HCT116 (cell line): ENCODE data around the gene SMIM14. TPM values are rescaled to one million over a fixed set of nuclear protein-coding genes. Genes with fewer than 3 reads are reported as not detected.

Source experiments
- ATAC-seq: fragments of 200-7000 bp; cut with Tn5 transposase; 2 replicates; pipeline ENCODE4 v1.9.1; 2020; ENCODE audit warnings: mild to moderate bottlenecking, moderate library complexity
- BruUV-seq: library from RNA; stranded (reverse); fragments of 400-500 nt; replicated peaks from 2 replicates; lab custom pipeline; 2021; lab: Mats Ljungman, UMichigan
- CTCF ChIA-PET: fragments of 300-600 bp; sonication (Branson Sonifier 250); formaldehyde crosslinking; loops from one replicate; lab custom pipeline; 2021; ENCODE audit warnings: antibody characterized with exemption; lab: Charles Lee
- POLR2A ChIA-PET: fragments of 300-600, 350-600 bp; sonication (Branson Sonifier 250); formaldehyde crosslinking; loops from one replicate; lab custom pipeline; 2021; ENCODE audit warnings: antibody characterized with exemption; lab: Charles Lee
- RAD21 ChIA-PET, 2 experiments: fragments of 300-600 bp; sonication (Branson Sonifier 250); formaldehyde crosslinking; loops; one replicate each; lab custom pipeline; 2023; ENCODE audit warnings: low total read pairs in 2 of 2; ENCODE audit not compliant: uncharacterized antibody in 2 of 2, unreplicated experiment in 2 of 2, low non-redundant PET in 1 of 2; lab: Charles Lee
- DNase-seq: peaks from one replicate; pipeline ENCODE4 v3.0.0-alpha.2; 2010; ENCODE audit warnings: low read depth, low spot score
- H2AFZ ChIP-seq: fragments of 200-600 bp; shearing (Covaris generic), sonication (generic); 2 replicates; pipeline ENCODE4 v1.6.1; 2017; ENCODE audit warnings: low read depth, mixed run types, mixed read lengths, antibody characterized with exemption, low read length; ENCODE audit not compliant: poor library complexity, severe bottlenecking
- H3K27ac ChIP-seq: 2 replicates; pipeline ENCODE4 v1.5.1; 2012; ENCODE audit warnings: low read depth, low read length
- H3K27me3 ChIP-seq: fragments of 200-600 bp; sonication (generic); 2 replicates; pipeline ENCODE4 v1.6.1; 2016; ENCODE audit warnings: mixed run types, low read length, mixed read lengths; ENCODE audit not compliant: insufficient read depth
- H3K36me3 ChIP-seq, 2 experiments: fragments of 200-500 bp in 1 of 2; fragments of 200-600 bp in 1 of 2; sonication (Bioruptor generic) in 1 of 2; sonication (generic) in 1 of 2; 2 replicates each; pipeline versions ENCODE4 v1.5.1 to v1.6.1; 2014 to 2016; ENCODE audit warnings: low read length in 2 of 2, inconsistent platforms in 1 of 2, mixed read lengths in 1 of 2, mixed run types in 1 of 2; ENCODE audit not compliant: insufficient read depth in 2 of 2, control insufficient read depth in 1 of 2
- H3K4me1 ChIP-seq, 2 experiments: fragments of 200-600 bp in 1 of 2; sonication (generic) in 1 of 2; 2 replicates each; pipeline versions ENCODE4 v1.5.1 to v1.6.1; 2012 to 2017; ENCODE audit warnings: low read length in 2 of 2, inconsistent platforms in 1 of 2, mild to moderate bottlenecking in 1 of 2, mixed read lengths in 1 of 2, mixed run types in 1 of 2, moderate library complexity in 1 of 2; ENCODE audit not compliant: insufficient read depth in 2 of 2, control insufficient read depth in 1 of 2
- H3K4me2 ChIP-seq: fragments of 200-600 bp; sonication (generic); 2 replicates; pipeline ENCODE4 v1.6.1; 2017; ENCODE audit warnings: mixed run types, low read length, mixed read lengths
- H3K4me3 ChIP-seq, 2 experiments: fragments of 200-600 bp in 1 of 2; sonication (generic) in 1 of 2; replicated peaks in 1 of 2; 2 replicates each; pipeline ENCODE4 v1.5.1; 2011 to 2016; ENCODE audit warnings: low read length in 2 of 2, control low read depth in 1 of 2, low read depth in 1 of 2, mild to moderate bottlenecking in 1 of 2, mixed read lengths in 1 of 2, mixed run types in 1 of 2
- H3K79me2 ChIP-seq: fragments of 200-600 bp; sonication (generic); 2 replicates; pipeline ENCODE4 v1.6.1; 2017; ENCODE audit warnings: mild to moderate bottlenecking, mixed run types, low read length, moderate library complexity, mixed read lengths; ENCODE audit not compliant: insufficient read depth
- H3K9ac ChIP-seq: fragments of 200-600 bp; sonication (generic); 2 replicates; pipeline ENCODE4 v1.6.1; 2016; ENCODE audit warnings: low read length, mixed read lengths
- H3K9me2 ChIP-seq: fragments of 200-600 bp; sonication (generic), shearing (Covaris generic); 2 replicates; pipeline ENCODE4 v1.6.1; 2017; ENCODE audit warnings: mixed run types, mild to moderate bottlenecking, moderate library complexity; ENCODE audit not compliant: insufficient read depth
- H3K9me3 ChIP-seq, 2 experiments: fragments of 200-500 bp in 1 of 2; fragments of 200-600 bp in 1 of 2; sonication (Bioruptor generic) in 1 of 2; sonication (generic) in 1 of 2; 2 replicates each; pipeline ENCODE4 v1.6.1; 2014 to 2017; ENCODE audit warnings: low read length in 2 of 2, mixed read lengths in 2 of 2, inconsistent platforms in 1 of 2, low read depth in 1 of 2, mild to moderate bottlenecking in 1 of 2, mixed run types in 1 of 2, moderate library complexity in 1 of 2; ENCODE audit not compliant: control insufficient read depth in 1 of 2, insufficient read depth in 1 of 2
- H4K20me1 ChIP-seq: fragments of 200-600 bp; sonication (generic), shearing (Covaris generic); 2 replicates; pipeline ENCODE4 v1.6.1; 2017; ENCODE audit warnings: mixed run types, mild to moderate bottlenecking, moderate library complexity; ENCODE audit not compliant: insufficient read depth
- ATF3 ChIP-seq: IDR thresholded peaks from 2 replicates; pipeline ENCODE4 v1.6.1; 2012
- CBX3 ChIP-seq: IDR thresholded peaks from 2 replicates; pipeline ENCODE4 v1.6.1; 2012; ENCODE audit warnings: low read depth
- CTCF ChIP-seq, 3 experiments: fragments of 200-600 bp in 1 of 3; sonication (generic) in 1 of 3; IDR thresholded peaks in 2 of 3; conservative IDR thresholded peaks in 1 of 3; 2 replicates each; pipeline ENCODE4 v1.5.1; 2012 to 2017; ENCODE audit warnings: low read depth in 2 of 3, low read length in 2 of 3, antibody characterized with exemption in 1 of 3, borderline replicate concordance in 1 of 3, control low read depth in 1 of 3, mild to moderate bottlenecking in 1 of 3, mixed read lengths in 1 of 3, mixed run types in 1 of 3, moderate library complexity in 1 of 3; ENCODE audit not compliant: insufficient read depth in 1 of 3
- EGR1 ChIP-seq: IDR thresholded peaks from 2 replicates; pipeline ENCODE4 v1.6.1; 2012; ENCODE audit warnings: low read depth
- ELF1 ChIP-seq: IDR thresholded peaks from 2 replicates; pipeline ENCODE4 v1.6.1; 2012; ENCODE audit warnings: low read depth, borderline replicate concordance
- EZH2 ChIP-seq: fragments of 200-600 bp; sonication (generic); IDR thresholded peaks from 2 replicates; pipeline ENCODE4 v1.6.1; 2017; ENCODE audit warnings: antibody characterized with exemption, mixed run types
- EZH2phosphoT487 ChIP-seq: fragments of 200-600 bp; IDR thresholded peaks from 2 replicates; pipeline ENCODE4 v1.6.1; 2018; ENCODE audit warnings: antibody characterized with exemption, borderline replicate concordance
- FOSL1 ChIP-seq: IDR thresholded peaks from 2 replicates; pipeline ENCODE4 v1.6.1; 2012; ENCODE audit warnings: low read depth
- MAX ChIP-seq: IDR thresholded peaks from 2 replicates; pipeline ENCODE4 v1.6.1; 2012
- POLR2A ChIP-seq: IDR thresholded peaks from 2 replicates; pipeline ENCODE4 v1.7.0; 2011; ENCODE audit warnings: borderline replicate concordance; ENCODE audit not compliant: insufficient read depth, insufficient read length; ENCODE audit errors: extremely low read depth
- POLR2AphosphoS5 ChIP-seq: IDR thresholded peaks from 2 replicates; pipeline ENCODE4 v1.6.1; 2011; ENCODE audit warnings: mild to moderate bottlenecking, low read depth, low read length, moderate library complexity
- RAD21 ChIP-seq: IDR thresholded peaks from 2 replicates; pipeline ENCODE4 v1.6.1; 2012; ENCODE audit warnings: low read depth, mild to moderate bottlenecking
- REST ChIP-seq: IDR thresholded peaks from 2 replicates; pipeline ENCODE4 v1.6.1; 2012; ENCODE audit warnings: low read depth
- SIN3A ChIP-seq: IDR thresholded peaks from 2 replicates; pipeline ENCODE4 v1.6.1; 2012; ENCODE audit warnings: low read depth
- SP1 ChIP-seq: IDR thresholded peaks from 2 replicates; pipeline ENCODE4 v1.6.1; 2012; ENCODE audit warnings: low read depth
- SRF ChIP-seq: IDR thresholded peaks from 2 replicates; pipeline ENCODE4 v1.6.1; 2012; ENCODE audit warnings: low read depth
- TCF7L2 ChIP-seq: IDR thresholded peaks from 2 replicates; pipeline ENCODE4 v1.7.0; 2011; ENCODE audit warnings: borderline replicate concordance, inconsistent platforms; ENCODE audit not compliant: insufficient read depth, insufficient read length; ENCODE audit errors: extremely low read depth
- YY1 ChIP-seq: IDR thresholded peaks from 2 replicates; pipeline ENCODE4 v1.6.1; 2011; ENCODE audit warnings: low read length, low read depth, moderate library complexity, mild to moderate bottlenecking; ENCODE audit not compliant: insufficient replicate concordance; ENCODE audit errors: extremely low read depth
- ZFX ChIP-seq: fragments of 450-650 bp; IDR thresholded peaks from 2 replicates; pipeline ENCODE4 v1.6.1; 2017
- ZNF274 ChIP-seq: fragments of 200-500 bp; sonication (Bioruptor generic); IDR thresholded peaks from 2 replicates; pipeline ENCODE4 v1.6.1; 2014; ENCODE audit warnings: mild to moderate bottlenecking, low read depth, low read length, inconsistent platforms
- intact Hi-C: fragments of 100-400 bp; cut with micrococcal nuclease; formaldehyde crosslinking; loops from 2 replicates; pipeline ENCODE4 v1.10.0; 2022
- total RNA-seq: library from RNA; stranded (reverse); gene quantifications from one replicate; pipeline ENCODE4 v1.2.1, GENCODE V29; 2021; ENCODE audit not compliant: unreplicated experiment

The SMIM14 gene
- total RNA-seq, 1 experiment from 2014 or later = 21.6 TPM

- TF ChIP-seq TCF7L2 (no peak), ZFX (no peak), ATF3 (no peak), RAD21 (no peak), SRF (no peak), POLR2A (no peak), MAX (no peak)
These were observed 11.3 kb downstream of the SMIM14 start (continued) for GRCh38 chr4:39627413-39627812.

GRCh38 chr4:39626913-39627312 lies 11.8 kb downstream of the SMIM14 start:
- Histone ChIP-seq H3K9ac (no peak overlapping the region), H4K20me1 (no peaks in the 10 kb centered on the region), H3K4me1 (peaks cover 12 to 22% of the 10 kb centered on the region in 2 experiments), H3K27me3 (no peaks in the 10 kb centered on the region), H3K9me2 (no peaks in the 10 kb centered on the region), H3K79me2 (no peaks in the 10 kb centered on the region), H3K9me3 (no peaks in the 10 kb centered on the region), H3K4me2 (no peak overlapping the region), H2AFZ (no peak overlapping the region), H3K36me3 (no peaks in the 10 kb centered on the region), H3K27ac (no peak overlapping the region), H3K4me3 (no peak overlapping the region)
- TF ChIP-seq YY1 (no peak), ZNF274 (no peak), REST (no peak), MAX (no peak), SIN3A (no peak), CTCF (IDR thresholded peaks at IDR 0.05 in 2 of 3, conservative IDR thresholded peaks at IDR 0.05 in 1 of 3; ENCODE audit: borderline replicate concordance in 1 of 3, insufficient read depth in 1 of 3, low read depth in 2 of 3, low read length in 2 of 3) (no peak), EZH2 (no peak), SRF (no peak), ATF3 (no peak), EGR1 (no peak), CBX3 (no peak), ELF1 (no peak), POLR2A (no peak), SP1 (no peak), POLR2AphosphoS5 (no peak), FOSL1 (no peak), ZFX (no peak), EZH2phosphoT487 (no peak)
- ChIA-PET POLR2A (interaction anchor here (0.6 kb wide), 1 partner anchor 130 kb away, joined by 4 read pairs; no protein-coding TSS in a partner anchor), CTCF (no interaction called here), RAD21 (no interaction called here)
- no TSS peak for BruUV-seq
- DNase-seq = no peak
- ATAC-seq = no peak
- intact Hi-C loops = no loop called here
